ENCODE data around the gene DIP2C.
"Not testable (repeated sequence)": the region's sequence is repeated elsewhere in the genome, so short reads cannot be mapped to it uniquely, and the experiment has no call there.

DIP2C gene

GRCh38 chr10:418894-419293 is 270.6 kb downstream of the DIP2C start:
- no peak for DNase-seq (ENCODE audit: low read depth)

GRCh38 chr10:418226-418625 is 271.2 kb downstream of the DIP2C start:
- DNase-seq (ENCODE audit: low read depth) = no peak

- DNase-seq (ENCODE audit: low read depth) = no peak
These were observed 273.4 kb downstream of the DIP2C start for GRCh38 chr10:416091-416515.

- DNase-seq (ENCODE audit: low read depth) = no peak
These were observed 275.8 kb downstream of the DIP2C start for GRCh38 chr10:413662-414071.

GRCh38 chr10:412109-412508 is 277.4 kb downstream of the DIP2C start:
- no peak for DNase-seq (ENCODE audit: low read depth)

GRCh38 chr10:411603-412002 is 277.9 kb downstream of the DIP2C start:
- no peak for DNase-seq (ENCODE audit: low read depth)

- DNase-seq (ENCODE audit: low read depth) = no peak
These were observed 279.9 kb downstream of the DIP2C start for GRCh38 chr10:409408-410040.

- DNase-seq (ENCODE audit: low read depth) = no peak
These were observed 281.2 kb downstream of the DIP2C start for GRCh38 chr10:408236-408635.

- DNase-seq (ENCODE audit: low read depth) = no peak
These were observed 282.5 kb downstream of the DIP2C start for GRCh38 chr10:406976-407375.

GRCh38 chr10:405648-406047 is 283.8 kb downstream of the DIP2C start:
- DNase-seq (ENCODE audit: low read depth) = no peak

GRCh38 chr10:404991-405390 is 284.5 kb downstream of the DIP2C start:
- DNase-seq (ENCODE audit: low read depth) = no peak

- DNase-seq (ENCODE audit: low read depth) = peak; percentile 15
These were observed 285.1 kb downstream of the DIP2C start for GRCh38 chr10:404346-404745.

GRCh38 chr10:398954-399353 is 290.5 kb downstream of the DIP2C start:
- DNase-seq (ENCODE audit: low read depth) = no peak

GRCh38 chr10:397321-398068 is 292.0 kb downstream of the DIP2C start:
- no peak for DNase-seq (ENCODE audit: low read depth)

- no peak for DNase-seq (ENCODE audit: low read depth)
These were observed 292.8 kb downstream of the DIP2C start for GRCh38 chr10:396535-397220.

GRCh38 chr10:396107-396506 is 293.4 kb downstream of the DIP2C start:
- DNase-seq (ENCODE audit: low read depth) = no peak

- no peak for DNase-seq (ENCODE audit: low read depth)
These were observed 293.8 kb downstream of the DIP2C start for GRCh38 chr10:395665-396064.

- not testable (repeated sequence) for DNase-seq (ENCODE audit: low read depth)
These were observed 294.9 kb downstream of the DIP2C start for GRCh38 chr10:394439-395101.

- no peak for DNase-seq (ENCODE audit: low read depth)
These were observed 295.6 kb downstream of the DIP2C start for GRCh38 chr10:393787-394438.

GRCh38 chr10:393106-393745 is 296.2 kb downstream of the DIP2C start:
- no peak for DNase-seq (ENCODE audit: low read depth)

- DNase-seq (ENCODE audit: low read depth) = no peak
These were observed 296.8 kb downstream of the DIP2C start for GRCh38 chr10:392705-393037.

Data from HS-27A (cell line).